Measurements from ENCODE around the gene MAST4. TPM values are rescaled to one million over a fixed set of nuclear protein-coding genes. Genes with fewer than 3 reads are reported as not detected.

MAST4 gene
- total RNA-seq, 1 experiment from 2014 or later, result 26.5 TPM

- no peaks in the 10 kb centered on the region for H3K36me3 Mint-ChIP-seq (ENCODE audit: insufficient read depth, unreplicated experiment)
- TF ChIP-seq CTCF (IDR thresholded peaks at IDR 0.05; ENCODE audit: unreplicated experiment), result no peak
- ChIA-PET CTCF (interaction anchor here (0.8 kb wide), 1 partner anchor 49 kb away, joined by 3 read pairs; no protein-coding TSS in a partner anchor), POLR2A (no interaction called here)
- no peak overlapping the region for H3K27ac Mint-ChIP-seq (ENCODE audit: low read depth, unreplicated experiment)
- no peaks in the 10 kb centered on the region for H3K4me1 Mint-ChIP-seq (ENCODE audit: insufficient read depth, unreplicated experiment)
- intact Hi-C loops (cut with micrococcal nuclease), result no loop called here
- H3K27me3 Mint-ChIP-seq (ENCODE audit: insufficient read depth, unreplicated experiment), result no peaks in the 10 kb centered on the region
- H3K4me3 Mint-ChIP-seq (ENCODE audit: unreplicated experiment), result no peak overlapping the region
- no TSS peak for BruUV-seq (replicated peaks)
- no peak for DNase-seq (ENCODE audit: unreplicated experiment)
- no peaks in the 10 kb centered on the region for H3K9me3 Mint-ChIP-seq (ENCODE audit: unreplicated experiment)
Observed at GRCh38 chr5:66981266-66982055, 385.3 kb downstream of the MAST4 start.

GRCh38 chr5:66982056-66982387 is 385.8 kb downstream of the MAST4 start:
- Mint-ChIP-seq H3K4me3 (ENCODE audit: unreplicated experiment) (no peak overlapping the region), H3K36me3 (ENCODE audit: insufficient read depth, unreplicated experiment) (no peaks in the 10 kb centered on the region), H3K27me3 (ENCODE audit: insufficient read depth, unreplicated experiment) (no peaks in the 10 kb centered on the region), H3K27ac (ENCODE audit: low read depth, unreplicated experiment) (no peak overlapping the region), H3K4me1 (ENCODE audit: insufficient read depth, unreplicated experiment) (no peaks in the 10 kb centered on the region), H3K9me3 (ENCODE audit: unreplicated experiment) (no peaks in the 10 kb centered on the region)
- BruUV-seq (replicated peaks), result no TSS peak
- CTCF ChIA-PET, result no interaction called here
- POLR2A ChIA-PET, result no interaction called here
- TF ChIP-seq CTCF (IDR thresholded peaks at IDR 0.05; ENCODE audit: unreplicated experiment), result no peak
- intact Hi-C loops (cut with micrococcal nuclease), result no loop called here
- no peak for DNase-seq (ENCODE audit: unreplicated experiment)

- no peak for DNase-seq (ENCODE audit: unreplicated experiment)
- intact Hi-C loops (cut with micrococcal nuclease), result no loop called here
- no TSS peak for BruUV-seq (replicated peaks)
- Mint-ChIP-seq H3K4me1 (ENCODE audit: insufficient read depth, unreplicated experiment) (no peaks in the 10 kb centered on the region), H3K27me3 (ENCODE audit: insufficient read depth, unreplicated experiment) (no peaks in the 10 kb centered on the region), H3K9me3 (ENCODE audit: unreplicated experiment) (no peaks in the 10 kb centered on the region), H3K27ac (ENCODE audit: low read depth, unreplicated experiment) (no peak overlapping the region), H3K36me3 (ENCODE audit: insufficient read depth, unreplicated experiment) (no peaks in the 10 kb centered on the region), H3K4me3 (ENCODE audit: unreplicated experiment) (no peak overlapping the region)
- POLR2A ChIA-PET, result interaction anchor here (0.7 to 1.5 kb wide), 3 partner anchors 22 to 153 kb away, joined by 3 to 4 read pairs (median 3); no protein-coding TSS in a partner anchor
- no peak for TF ChIP-seq CTCF (IDR thresholded peaks at IDR 0.05; ENCODE audit: unreplicated experiment)
- CTCF ChIA-PET, result interaction anchor here (1.4 kb wide), 1 partner anchor 24 kb away, joined by 3 read pairs; no protein-coding TSS in a partner anchor
Observed at GRCh38 chr5:66982470-66982869, 386.3 kb downstream of the MAST4 start.

- no peak overlapping the region for H3K4me3 Mint-ChIP-seq (ENCODE audit: unreplicated experiment)
- DNase-seq (ENCODE audit: unreplicated experiment), result no peak
- no TSS peak for BruUV-seq (replicated peaks)
- H3K27ac Mint-ChIP-seq (ENCODE audit: low read depth, unreplicated experiment), result no peak overlapping the region
- no peaks in the 10 kb centered on the region for H3K36me3 Mint-ChIP-seq (ENCODE audit: insufficient read depth, unreplicated experiment)
- H3K27me3 Mint-ChIP-seq (ENCODE audit: insufficient read depth, unreplicated experiment), result no peaks in the 10 kb centered on the region
- H3K9me3 Mint-ChIP-seq (ENCODE audit: unreplicated experiment), result no peaks in the 10 kb centered on the region
- ChIA-PET CTCF (interaction anchor here (0.5 to 1.5 kb wide), 5 partner anchors 50 to 1288 kb away, joined by 3 read pairs; no protein-coding TSS in a partner anchor), POLR2A (interaction anchor here (1.7 kb wide), 1 partner anchor 20 kb away, joined by 4 read pairs; no protein-coding TSS in a partner anchor)
- intact Hi-C loops (cut with micrococcal nuclease), result loop anchor here (5.0 kb wide), 1 partner anchor 178 kb away; no protein-coding TSS in a partner anchor
- TF ChIP-seq CTCF (IDR thresholded peaks at IDR 0.05; ENCODE audit: unreplicated experiment), result no peak
- no peaks in the 10 kb centered on the region for H3K4me1 Mint-ChIP-seq (ENCODE audit: insufficient read depth, unreplicated experiment)
Observed at GRCh38 chr5:66985417-66985816, 389.2 kb downstream of the MAST4 start.
